ENCODE measurements around the gene IL17F.

DNA sequence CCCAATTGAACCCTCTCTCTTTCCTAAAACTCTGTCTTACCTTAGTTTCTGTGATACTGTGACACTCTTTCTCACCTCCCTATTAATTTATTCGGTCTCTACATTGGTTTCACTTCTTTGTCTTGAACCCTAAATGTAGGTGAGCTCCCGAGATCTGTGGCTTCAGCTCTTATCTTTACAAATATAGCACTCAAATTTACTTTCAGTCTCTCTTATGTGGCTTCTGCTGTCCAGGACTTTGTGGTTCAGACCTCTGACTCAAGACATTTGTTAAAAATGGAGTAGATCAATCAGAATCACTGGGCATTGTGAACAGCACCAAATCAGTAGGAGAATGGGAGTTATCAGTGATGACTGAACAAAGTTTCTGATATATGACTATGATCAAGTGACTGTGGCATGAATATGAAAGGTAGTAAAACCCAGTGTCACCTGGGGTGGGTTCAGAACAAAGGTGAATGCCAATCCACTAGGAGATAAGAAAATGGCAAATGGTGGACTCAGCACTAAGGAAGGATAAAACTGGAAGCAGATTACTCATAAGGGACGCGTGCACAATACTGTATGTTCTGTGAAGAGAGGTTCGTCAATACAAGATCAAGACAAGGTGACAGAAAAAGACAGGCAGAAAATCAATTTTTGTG lies 27.2 kb downstream of the IL17F start:
- TF ChIP-seq CTCF (IDR thresholded peaks at IDR 0.05) (no peak), POLR2A (IDR thresholded peaks at IDR 0.05) (no peak), POLR2AphosphoS5 (IDR thresholded peaks at IDR 0.05) (no peak), EP300 (IDR thresholded peaks at IDR 0.05) (no peak)

All from sigmoid colon (tissue), 4 donors.